ENCODE results near the gene TAF1C.

TAF1C gene

GRCh38 chr16:84161801-84162200 is 25.1 kb downstream of the TAF1C start:
- in situ Hi-C loops (cut with MboI; ENCODE audit: low pct_unique_long_range_greater_than_20kb, low sequenced_read_pairs, unreplicated experiment), result no loop called here
- no peak for DNase-seq (ENCODE audit: low spot score)
- no peak for TF ChIP-seq CTCF (IDR thresholded peaks at IDR 0.05; ENCODE audit: extremely low read depth, insufficient read depth, missing control alignments)

GRCh38 chr16:84161037-84161436 is 25.8 kb downstream of the TAF1C start:
- in situ Hi-C loops (cut with MboI; ENCODE audit: low pct_unique_long_range_greater_than_20kb, low sequenced_read_pairs, unreplicated experiment), result no loop called here
- DNase-seq (ENCODE audit: low spot score), result no peak
- TF ChIP-seq CTCF (IDR thresholded peaks at IDR 0.05; ENCODE audit: extremely low read depth, insufficient read depth, missing control alignments), result no peak

- TF ChIP-seq CTCF (IDR thresholded peaks at IDR 0.05; ENCODE audit: extremely low read depth, insufficient read depth, missing control alignments), result no peak
- DNase-seq (ENCODE audit: low spot score), result no peak
- in situ Hi-C loops (cut with MboI; ENCODE audit: low pct_unique_long_range_greater_than_20kb, low sequenced_read_pairs, unreplicated experiment), result no loop called here
Measured at GRCh38 chr16:84159800-84160199, 27.1 kb downstream of the TAF1C start.

- DNase-seq (ENCODE audit: low spot score), result no peak
- in situ Hi-C loops (cut with MboI; ENCODE audit: low pct_unique_long_range_greater_than_20kb, low sequenced_read_pairs, unreplicated experiment), result no loop called here
- no peak for TF ChIP-seq CTCF (IDR thresholded peaks at IDR 0.05; ENCODE audit: extremely low read depth, insufficient read depth, missing control alignments)
Measured at GRCh38 chr16:84159007-84159406, 27.9 kb downstream of the TAF1C start.

- no peak for DNase-seq (ENCODE audit: low spot score)
- no peak for TF ChIP-seq CTCF (IDR thresholded peaks at IDR 0.05; ENCODE audit: extremely low read depth, insufficient read depth, missing control alignments)
Measured at GRCh38 chr16:84156342-84156784, 30.5 kb downstream of the TAF1C start.

GRCh38 chr16:84155771-84156170 is 31.1 kb downstream of the TAF1C start:
- no peak for DNase-seq (ENCODE audit: low spot score)
- in situ Hi-C loops (cut with MboI; ENCODE audit: low pct_unique_long_range_greater_than_20kb, low sequenced_read_pairs, unreplicated experiment), result no loop called here
- TF ChIP-seq CTCF (IDR thresholded peaks at IDR 0.05; ENCODE audit: extremely low read depth, insufficient read depth, missing control alignments), result no peak

More at GRCh38 chr16:84156342-84156784, 30.5 kb downstream of the TAF1C start:
- in situ Hi-C loops (cut with MboI; ENCODE audit: low pct_unique_long_range_greater_than_20kb, low sequenced_read_pairs, unreplicated experiment), result no loop called here

- no peak for TF ChIP-seq CTCF (IDR thresholded peaks at IDR 0.05; ENCODE audit: extremely low read depth, insufficient read depth, missing control alignments)
- in situ Hi-C loops (cut with MboI; ENCODE audit: low pct_unique_long_range_greater_than_20kb, low sequenced_read_pairs, unreplicated experiment), result no loop called here
- no peak for DNase-seq (ENCODE audit: low spot score)
Measured at GRCh38 chr16:84155226-84155625, 31.6 kb downstream of the TAF1C start.
